ENCODE data around the gene CSNK1E.

DNA sequence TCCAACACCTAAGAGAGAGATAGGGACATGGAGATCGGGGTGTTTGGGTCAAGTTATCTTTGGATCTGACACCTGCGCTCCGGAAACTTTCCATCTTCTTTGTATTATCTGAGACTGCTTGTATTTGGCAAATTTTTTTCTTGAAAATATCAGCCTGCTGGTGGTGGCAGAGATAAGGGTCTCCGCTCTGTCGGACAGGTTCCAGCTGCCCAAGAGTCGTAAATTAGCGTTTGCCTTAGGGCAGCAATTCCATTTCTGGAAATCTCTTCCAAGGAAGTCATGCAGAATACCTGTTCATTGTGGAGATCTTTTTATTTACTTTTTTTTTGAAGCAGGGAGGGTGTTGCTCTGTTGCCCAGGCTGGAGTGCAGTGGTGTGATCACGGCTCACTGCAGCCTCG lies 19.5 kb upstream of the CSNK1E start:
- no peak for TF ChIP-seq EZH2 (IDR thresholded peaks at IDR 0.05; ENCODE audit: insufficient read depth, poor library complexity, severe bottlenecking)
- TF ChIP-seq EZH2phosphoT487 (IDR thresholded peaks at IDR 0.05; ENCODE audit: insufficient read depth, low read depth): no peak

All from GM23248 (cell line).